ENCODE measurements around the gene EPHB3.
"Not testable (repeated sequence)": the region's sequence is repeated elsewhere in the genome, so short reads cannot be mapped to it uniquely, and the experiment has no call there.

The EPHB3 gene

GRCh38 chr3:184619787-184620430 is 58.3 kb downstream of the EPHB3 start:
- Histone ChIP-seq H3K4me1 (ENCODE audit: control insufficient read depth in 1 of 2, insufficient read depth in 2 of 2, low read length in 2 of 2) (peaks cover 9 to 15% of the 10 kb centered on the region in 2 donors), H3K9me3 (ENCODE audit: control insufficient read depth in 1 of 2, low read length in 2 of 2) (no peaks in the 10 kb centered on the region), H3K27ac (ENCODE audit: low read depth, low read length) (no peak overlapping the region), H3K4me3 (ENCODE audit: low read depth in 1 of 2, low read length in 2 of 2) (no peak overlapping the region), H3K27me3 (ENCODE audit: control insufficient read depth in 1 of 2, insufficient read depth in 2 of 2, low read length in 2 of 2) (no peaks in the 10 kb centered on the region), H3K36me3 (ENCODE audit: control insufficient read depth in 1 of 2, insufficient read depth in 2 of 2, low read length in 2 of 2) (no peaks in the 10 kb centered on the region), H3K9ac (ENCODE audit: low read depth in 1 of 2, low read length in 2 of 2) (no peak overlapping the region)

- no peak overlapping the region for H3K27ac ChIP-seq (ENCODE audit: low read depth, low read length)
- no peak overlapping the region for H3K9ac ChIP-seq (ENCODE audit: low read depth in 1 of 2, low read length in 2 of 2)
- H3K4me1 ChIP-seq (ENCODE audit: control insufficient read depth in 1 of 2, insufficient read depth in 2 of 2, low read length in 2 of 2), result peaks cover 9 to 15% of the 10 kb centered on the region in 2 donors
Measured at GRCh38 chr3:184620475-184621119, 59.0 kb downstream of the EPHB3 start.

GRCh38 chr3:184622156-184622555 is 60.6 kb downstream of the EPHB3 start:
- not testable (repeated sequence) for H3K4me3 ChIP-seq (ENCODE audit: low read depth in 1 of 2, low read length in 2 of 2); H3K9me3 ChIP-seq (ENCODE audit: control insufficient read depth in 1 of 2, low read length in 2 of 2); H3K36me3 ChIP-seq (ENCODE audit: control insufficient read depth in 1 of 2, insufficient read depth in 2 of 2, low read length in 2 of 2); H3K9ac ChIP-seq (ENCODE audit: low read depth in 1 of 2, low read length in 2 of 2); H3K27ac ChIP-seq (ENCODE audit: low read depth, low read length); H3K27me3 ChIP-seq (ENCODE audit: control insufficient read depth in 1 of 2, insufficient read depth in 2 of 2, low read length in 2 of 2)
- peaks cover 9 to 15% of the 10 kb centered on the region in 2 donors for H3K4me1 ChIP-seq (ENCODE audit: control insufficient read depth in 1 of 2, insufficient read depth in 2 of 2, low read length in 2 of 2)

More at GRCh38 chr3:184620475-184621119, 59.0 kb downstream of the EPHB3 start:
- H3K9me3 ChIP-seq (ENCODE audit: control insufficient read depth in 1 of 2, low read length in 2 of 2), result no peaks in the 10 kb centered on the region
- no peaks in the 10 kb centered on the region for H3K27me3 ChIP-seq (ENCODE audit: control insufficient read depth in 1 of 2, insufficient read depth in 2 of 2, low read length in 2 of 2)
- no peaks in the 10 kb centered on the region for H3K36me3 ChIP-seq (ENCODE audit: control insufficient read depth in 1 of 2, insufficient read depth in 2 of 2, low read length in 2 of 2)
- no peak overlapping the region for H3K4me3 ChIP-seq (ENCODE audit: low read depth in 1 of 2, low read length in 2 of 2)

- no peaks in the 10 kb centered on the region for H3K36me3 ChIP-seq (ENCODE audit: control insufficient read depth in 1 of 2, insufficient read depth in 2 of 2, low read length in 2 of 2)
- no peaks in the 10 kb centered on the region for H3K9me3 ChIP-seq (ENCODE audit: control insufficient read depth in 1 of 2, low read length in 2 of 2)
- H3K4me1 ChIP-seq (ENCODE audit: control insufficient read depth in 1 of 2, insufficient read depth in 2 of 2, low read length in 2 of 2), result no peaks in the 10 kb centered on the region
- H3K4me3 ChIP-seq (ENCODE audit: low read depth in 1 of 2, low read length in 2 of 2), result no peak overlapping the region
- no peak overlapping the region for H3K27ac ChIP-seq (ENCODE audit: low read depth, low read length)
- H3K27me3 ChIP-seq (ENCODE audit: control insufficient read depth in 1 of 2, insufficient read depth in 2 of 2, low read length in 2 of 2), result no peaks in the 10 kb centered on the region
- H3K9ac ChIP-seq (ENCODE audit: low read depth in 1 of 2, low read length in 2 of 2), result no peak overlapping the region
Measured at GRCh38 chr3:184626923-184627322, 65.3 kb downstream of the EPHB3 start.

- Histone ChIP-seq H3K4me1 (ENCODE audit: control insufficient read depth in 1 of 2, insufficient read depth in 2 of 2, low read length in 2 of 2) (peaks cover 7 to 8% of the 10 kb centered on the region in 2 donors), H3K9me3 (ENCODE audit: control insufficient read depth in 1 of 2, low read length in 2 of 2) (no peaks in the 10 kb centered on the region), H3K36me3 (ENCODE audit: control insufficient read depth in 1 of 2, insufficient read depth in 2 of 2, low read length in 2 of 2) (no peaks in the 10 kb centered on the region), H3K27me3 (ENCODE audit: control insufficient read depth in 1 of 2, insufficient read depth in 2 of 2, low read length in 2 of 2) (no peaks in the 10 kb centered on the region), H3K4me3 (ENCODE audit: low read depth in 1 of 2, low read length in 2 of 2) (no peak overlapping the region), H3K27ac (ENCODE audit: low read depth, low read length) (no peak overlapping the region), H3K9ac (ENCODE audit: low read depth in 1 of 2, low read length in 2 of 2) (no peak overlapping the region)
Measured at GRCh38 chr3:184629555-184630160, 68.1 kb downstream of the EPHB3 start.

GRCh38 chr3:184630861-184631471 is 69.4 kb downstream of the EPHB3 start:
- Histone ChIP-seq H3K4me3 (ENCODE audit: low read depth in 1 of 2, low read length in 2 of 2) (no peak overlapping the region), H3K4me1 (ENCODE audit: control insufficient read depth in 1 of 2, insufficient read depth in 2 of 2, low read length in 2 of 2) (peaks cover 7 to 8% of the 10 kb centered on the region in 2 donors), H3K36me3 (ENCODE audit: control insufficient read depth in 1 of 2, insufficient read depth in 2 of 2, low read length in 2 of 2) (no peaks in the 10 kb centered on the region), H3K27me3 (ENCODE audit: control insufficient read depth in 1 of 2, insufficient read depth in 2 of 2, low read length in 2 of 2) (no peaks in the 10 kb centered on the region), H3K9me3 (ENCODE audit: control insufficient read depth in 1 of 2, low read length in 2 of 2) (no peaks in the 10 kb centered on the region), H3K9ac (ENCODE audit: low read depth in 1 of 2, low read length in 2 of 2) (no peak overlapping the region), H3K27ac (ENCODE audit: low read depth, low read length) (no peak overlapping the region)

GRCh38 chr3:184631472-184631861 is 69.9 kb downstream of the EPHB3 start:
- Histone ChIP-seq H3K9me3 (ENCODE audit: control insufficient read depth in 1 of 2, low read length in 2 of 2) (no peaks in the 10 kb centered on the region), H3K9ac (ENCODE audit: low read depth in 1 of 2, low read length in 2 of 2) (no peak overlapping the region), H3K27me3 (ENCODE audit: control insufficient read depth in 1 of 2, insufficient read depth in 2 of 2, low read length in 2 of 2) (no peaks in the 10 kb centered on the region), H3K4me3 (ENCODE audit: low read depth in 1 of 2, low read length in 2 of 2) (no peak overlapping the region), H3K27ac (ENCODE audit: low read depth, low read length) (no peak overlapping the region), H3K4me1 (ENCODE audit: control insufficient read depth in 1 of 2, insufficient read depth in 2 of 2, low read length in 2 of 2) (peaks cover 7 to 8% of the 10 kb centered on the region in 2 donors), H3K36me3 (ENCODE audit: control insufficient read depth in 1 of 2, insufficient read depth in 2 of 2, low read length in 2 of 2) (no peaks in the 10 kb centered on the region)
